Adrenal gland (tissue), 5 donors: Measurements from ENCODE around the gene CRADD.

Experiments
- POLR2A ChIP-seq, 2 donors: fragments of 450-650 bp; IDR thresholded peaks; one replicate each; pipeline ENCODE4 v1.6.1; 2017; ENCODE audit warnings: antibody characterized with exemption in 2 of 2, mild to moderate bottlenecking in 2 of 2, moderate library complexity in 1 of 2
- TF ChIP-seq, protein P1 (sequence below), 6 experiments: fragments of 450-650 bp in 4 of 6; fragments of 200-600 bp in 2 of 6; sonication (generic) in 1 of 6; IDR thresholded peaks; 1 replicate in 5 of 6; 2 replicates in 1 of 6; pipeline versions ENCODE4 v1.5.1 to v1.8.0; 2016 to 2021; ENCODE audit warnings: antibody characterized with exemption in 6 of 6, mild to moderate bottlenecking in 2 of 6, moderate library complexity in 1 of 6
- donor health status: DM: no; HTN: no; CAD: no.

DNA sequence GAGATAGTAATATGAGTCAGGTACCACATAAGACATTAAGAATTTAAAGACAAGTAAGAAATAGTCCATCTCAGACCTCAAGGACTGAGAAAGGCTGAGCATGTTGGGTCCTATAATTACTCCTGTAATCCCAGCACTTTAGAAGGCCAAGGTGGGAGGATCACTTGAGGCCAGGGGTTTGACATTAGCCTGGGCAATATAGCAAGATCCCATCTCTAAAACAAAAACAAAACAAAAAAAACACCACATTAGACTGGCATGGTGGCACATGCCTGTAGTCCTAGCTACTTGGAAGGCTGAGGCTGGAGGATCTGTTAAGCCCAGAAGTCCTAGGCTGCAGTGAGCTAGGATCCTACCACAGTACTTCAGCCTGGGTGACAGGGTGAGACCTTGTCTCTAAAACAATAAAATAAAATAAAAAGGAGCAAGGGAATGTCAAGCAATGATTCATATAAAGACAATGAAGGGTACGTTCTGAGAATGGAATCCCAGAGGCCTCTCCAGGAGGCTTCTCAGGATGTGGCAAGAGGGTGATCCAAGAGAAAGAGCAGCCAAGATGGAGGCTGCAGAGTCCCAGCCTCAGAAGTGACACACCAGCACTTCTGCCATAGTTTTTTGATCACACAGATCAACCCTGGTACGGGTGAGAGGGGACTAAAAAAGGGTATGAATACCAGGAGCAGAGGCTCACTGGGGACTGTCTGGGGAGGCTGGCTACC, 206.4 kb downstream of the CRADD start:
- TF ChIP-seq, protein P1, sequence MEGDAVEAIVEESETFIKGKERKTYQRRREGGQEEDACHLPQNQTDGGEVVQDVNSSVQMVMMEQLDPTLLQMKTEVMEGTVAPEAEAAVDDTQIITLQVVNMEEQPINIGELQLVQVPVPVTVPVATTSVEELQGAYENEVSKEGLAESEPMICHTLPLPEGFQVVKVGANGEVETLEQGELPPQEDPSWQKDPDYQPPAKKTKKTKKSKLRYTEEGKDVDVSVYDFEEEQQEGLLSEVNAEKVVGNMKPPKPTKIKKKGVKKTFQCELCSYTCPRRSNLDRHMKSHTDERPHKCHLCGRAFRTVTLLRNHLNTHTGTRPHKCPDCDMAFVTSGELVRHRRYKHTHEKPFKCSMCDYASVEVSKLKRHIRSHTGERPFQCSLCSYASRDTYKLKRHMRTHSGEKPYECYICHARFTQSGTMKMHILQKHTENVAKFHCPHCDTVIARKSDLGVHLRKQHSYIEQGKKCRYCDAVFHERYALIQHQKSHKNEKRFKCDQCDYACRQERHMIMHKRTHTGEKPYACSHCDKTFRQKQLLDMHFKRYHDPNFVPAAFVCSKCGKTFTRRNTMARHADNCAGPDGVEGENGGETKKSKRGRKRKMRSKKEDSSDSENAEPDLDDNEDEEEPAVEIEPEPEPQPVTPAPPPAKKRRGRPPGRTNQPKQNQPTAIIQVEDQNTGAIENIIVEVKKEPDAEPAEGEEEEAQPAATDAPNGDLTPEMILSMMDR (IDR thresholded peaks at IDR 0.05), result no peak
- TF ChIP-seq POLR2A (IDR thresholded peaks at IDR 0.05), result no peak
